Measurements from ENCODE around the gene SEC22A.

Gene SEC22A

GRCh38 chr3:123283074-123283473, 81.3 kb downstream of the SEC22A start:
- TF ChIP-seq, protein P1, sequence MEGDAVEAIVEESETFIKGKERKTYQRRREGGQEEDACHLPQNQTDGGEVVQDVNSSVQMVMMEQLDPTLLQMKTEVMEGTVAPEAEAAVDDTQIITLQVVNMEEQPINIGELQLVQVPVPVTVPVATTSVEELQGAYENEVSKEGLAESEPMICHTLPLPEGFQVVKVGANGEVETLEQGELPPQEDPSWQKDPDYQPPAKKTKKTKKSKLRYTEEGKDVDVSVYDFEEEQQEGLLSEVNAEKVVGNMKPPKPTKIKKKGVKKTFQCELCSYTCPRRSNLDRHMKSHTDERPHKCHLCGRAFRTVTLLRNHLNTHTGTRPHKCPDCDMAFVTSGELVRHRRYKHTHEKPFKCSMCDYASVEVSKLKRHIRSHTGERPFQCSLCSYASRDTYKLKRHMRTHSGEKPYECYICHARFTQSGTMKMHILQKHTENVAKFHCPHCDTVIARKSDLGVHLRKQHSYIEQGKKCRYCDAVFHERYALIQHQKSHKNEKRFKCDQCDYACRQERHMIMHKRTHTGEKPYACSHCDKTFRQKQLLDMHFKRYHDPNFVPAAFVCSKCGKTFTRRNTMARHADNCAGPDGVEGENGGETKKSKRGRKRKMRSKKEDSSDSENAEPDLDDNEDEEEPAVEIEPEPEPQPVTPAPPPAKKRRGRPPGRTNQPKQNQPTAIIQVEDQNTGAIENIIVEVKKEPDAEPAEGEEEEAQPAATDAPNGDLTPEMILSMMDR (IDR thresholded peaks at IDR 0.05): no peak
- Histone ChIP-seq H3K4me2 (ENCODE audit: low read length) (no peak overlapping the region), H3K9ac (no peak overlapping the region), H3K36me3 (ENCODE audit: control insufficient read depth, insufficient read depth, low read length) (no peaks in the 10 kb centered on the region), H3K4me3 (ENCODE audit: low read depth, low read length) (no peak overlapping the region), H3K4me1 (no peaks in the 10 kb centered on the region), H3K27me3 (ENCODE audit: control insufficient read depth, insufficient read depth, low read length) (no peaks in the 10 kb centered on the region), H3K27ac (no peak overlapping the region), H3K9me3 (ENCODE audit: control insufficient read depth, low read length) (no peaks in the 10 kb centered on the region), H2AFZ (no peak overlapping the region), H3K79me2 (no peaks in the 10 kb centered on the region)

GRCh38 chr3:123283657-123284398, 82.1 kb downstream of the SEC22A start:
- H3K27ac ChIP-seq: no peak overlapping the region
- H3K4me3 ChIP-seq (ENCODE audit: low read depth, low read length): no peak overlapping the region
- H3K9me3 ChIP-seq (ENCODE audit: control insufficient read depth, low read length): no peaks in the 10 kb centered on the region
- no peaks in the 10 kb centered on the region for H3K27me3 ChIP-seq (ENCODE audit: control insufficient read depth, insufficient read depth, low read length)
- no peak overlapping the region for H2AFZ ChIP-seq
- H3K79me2 ChIP-seq: no peaks in the 10 kb centered on the region
- H3K4me2 ChIP-seq (ENCODE audit: low read length): no peak overlapping the region
- H3K36me3 ChIP-seq (ENCODE audit: control insufficient read depth, insufficient read depth, low read length): no peaks in the 10 kb centered on the region
- H3K9ac ChIP-seq: no peak overlapping the region
- TF ChIP-seq, protein P1 (IDR thresholded peaks at IDR 0.05): no peak
- H3K4me1 ChIP-seq: no peaks in the 10 kb centered on the region

DNA sequence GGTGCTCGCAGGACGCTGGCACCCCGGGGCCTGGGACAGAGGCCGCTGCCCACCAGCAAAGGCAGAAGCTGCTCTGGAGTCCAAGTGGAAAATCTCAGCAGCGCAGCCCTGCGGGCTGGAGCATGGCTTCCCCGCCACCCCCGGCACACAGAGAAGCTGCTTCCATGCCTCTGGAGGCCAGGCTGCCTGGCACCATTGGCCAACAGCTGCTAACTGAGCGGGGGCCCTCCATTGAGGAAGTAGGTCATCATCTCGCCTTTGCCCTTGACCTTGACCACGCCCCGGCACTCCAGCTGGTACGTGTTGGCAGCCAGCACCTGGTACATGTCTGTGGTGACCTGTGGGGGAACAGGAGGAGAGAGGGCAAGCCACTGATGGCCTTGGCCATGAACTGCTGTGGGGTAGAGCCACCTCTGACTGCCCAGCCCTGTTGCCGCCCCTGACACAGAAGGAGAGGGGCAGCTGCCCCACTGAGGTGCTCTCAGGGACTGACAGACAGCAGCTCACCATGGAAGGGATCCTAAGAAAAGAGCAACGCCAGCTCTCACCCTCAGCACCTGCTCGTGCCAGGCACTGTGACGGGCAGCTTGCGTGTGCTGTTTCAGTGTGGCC, 82.8 kb downstream of the SEC22A start:
- no peaks in the 10 kb centered on the region for H3K4me1 ChIP-seq
- H3K36me3 ChIP-seq (ENCODE audit: control insufficient read depth, insufficient read depth, low read length): no peaks in the 10 kb centered on the region
- H3K4me3 ChIP-seq (ENCODE audit: low read depth, low read length): no peak overlapping the region
- no peak overlapping the region for H3K4me2 ChIP-seq (ENCODE audit: low read length)
- H3K9me3 ChIP-seq (ENCODE audit: control insufficient read depth, low read length): no peaks in the 10 kb centered on the region
- H3K79me2 ChIP-seq: no peaks in the 10 kb centered on the region
- no peak overlapping the region for H2AFZ ChIP-seq
- no peaks in the 10 kb centered on the region for H3K27me3 ChIP-seq (ENCODE audit: control insufficient read depth, insufficient read depth, low read length)
- TF ChIP-seq, protein P1 (IDR thresholded peaks at IDR 0.05): no peak
- no peak overlapping the region for H3K27ac ChIP-seq
- H3K9ac ChIP-seq: no peak overlapping the region

- Histone ChIP-seq H3K9me3 (ENCODE audit: control insufficient read depth, low read length) (no peaks in the 10 kb centered on the region), H3K4me1 (no peaks in the 10 kb centered on the region), H3K4me3 (ENCODE audit: low read depth, low read length) (no peak overlapping the region), H2AFZ (no peak overlapping the region), H3K9ac (no peak overlapping the region), H3K79me2 (no peaks in the 10 kb centered on the region), H3K36me3 (ENCODE audit: control insufficient read depth, insufficient read depth, low read length) (no peaks in the 10 kb centered on the region), H3K27me3 (ENCODE audit: control insufficient read depth, insufficient read depth, low read length) (no peaks in the 10 kb centered on the region), H3K27ac (no peak overlapping the region), H3K4me2 (ENCODE audit: low read length) (no peak overlapping the region)
- TF ChIP-seq, protein P1 (IDR thresholded peaks at IDR 0.05): no peak
Observed at GRCh38 chr3:123285066-123285465, 83.3 kb downstream of the SEC22A start.

GRCh38 chr3:123285479-123285878, 83.7 kb downstream of the SEC22A start:
- Histone ChIP-seq H3K9ac (no peak overlapping the region), H3K36me3 (ENCODE audit: control insufficient read depth, insufficient read depth, low read length) (no peaks in the 10 kb centered on the region), H3K9me3 (ENCODE audit: control insufficient read depth, low read length) (no peaks in the 10 kb centered on the region), H3K27ac (no peak overlapping the region), H2AFZ (no peak overlapping the region), H3K4me1 (no peaks in the 10 kb centered on the region), H3K79me2 (no peaks in the 10 kb centered on the region), H3K4me2 (ENCODE audit: low read length) (no peak overlapping the region), H3K27me3 (ENCODE audit: control insufficient read depth, insufficient read depth, low read length) (no peaks in the 10 kb centered on the region), H3K4me3 (ENCODE audit: low read depth, low read length) (no peak overlapping the region)
- TF ChIP-seq, protein P1 (IDR thresholded peaks at IDR 0.05): no peak
